OCI-M2 (cell line): ENCODE data around the gene CHAF1A.

Source experiments
- DNase-seq: peaks from one replicate; lab custom pipeline; 2025; ENCODE audit not compliant: unreplicated experiment; lab: John Stamatoyannopoulos, UW

CHAF1A gene

DNA sequence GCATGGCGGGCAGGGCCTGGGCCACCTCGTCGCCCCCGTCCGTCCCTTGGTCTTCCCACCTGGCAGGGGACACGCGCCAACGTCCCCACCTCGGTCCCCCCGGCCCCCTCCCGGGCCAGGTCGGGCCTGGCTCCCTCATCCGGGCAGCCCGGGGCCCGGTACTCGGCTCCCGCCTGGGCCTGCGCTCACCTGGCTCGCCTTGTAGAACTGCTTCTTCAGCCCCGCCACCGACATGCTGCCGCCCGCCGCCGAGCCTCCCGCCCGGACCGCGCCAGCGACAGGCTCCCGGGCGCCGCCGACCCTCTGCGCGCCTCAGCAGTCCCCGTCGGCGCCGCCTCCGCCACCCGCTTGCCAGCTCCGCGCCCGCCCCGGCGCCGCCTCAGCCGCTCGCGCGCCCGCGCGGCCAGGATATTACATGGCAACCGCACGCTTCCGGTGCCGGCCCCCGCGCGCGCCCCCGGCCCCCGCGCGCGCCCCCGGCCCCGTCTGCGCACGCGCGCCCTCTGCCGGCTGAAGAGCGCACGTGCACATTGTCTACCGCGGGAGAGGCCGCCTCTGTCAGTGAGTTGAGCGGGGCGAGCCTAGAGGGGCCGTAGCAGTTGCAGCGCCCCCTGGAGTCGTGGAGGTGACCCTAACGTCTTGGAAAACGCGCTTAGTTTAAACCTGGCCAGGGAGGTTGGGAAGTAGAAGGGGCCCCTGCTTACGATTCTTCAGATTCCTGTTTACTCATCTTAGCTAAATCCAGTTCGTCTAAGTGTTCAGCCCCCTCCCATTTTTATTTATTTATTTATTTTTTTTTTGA is 2.1 kb upstream of the CHAF1A start, which contains the start of gene SH3GL1:
SH3GL1 (minus strand) TSS at position 413 of the 802 bp plus-strand sequence; CDS start at position 234, 179 bp downstream.
- peak; percentile 47 for DNase-seq

DNA sequence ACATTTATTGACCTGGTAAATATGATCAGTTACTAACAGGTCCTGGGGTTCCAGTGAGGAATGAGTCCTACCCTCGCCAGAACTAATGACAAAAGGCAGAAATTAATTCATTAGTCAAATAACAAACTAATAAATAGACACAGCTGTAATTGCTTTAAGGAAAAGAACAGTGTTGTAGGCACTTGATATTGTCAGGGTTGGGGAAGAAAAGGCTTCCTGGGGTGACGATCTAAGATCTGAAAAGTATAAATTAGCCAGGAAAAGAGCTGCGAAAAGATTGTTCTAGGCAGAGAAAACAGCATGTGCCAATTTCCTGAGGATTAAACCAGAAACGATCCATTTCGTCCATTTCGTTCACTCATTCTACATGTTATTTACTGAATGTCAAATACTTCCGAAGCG is 670 bp upstream of the CHAF1A start:
- DNase-seq = no peak

DNA sequence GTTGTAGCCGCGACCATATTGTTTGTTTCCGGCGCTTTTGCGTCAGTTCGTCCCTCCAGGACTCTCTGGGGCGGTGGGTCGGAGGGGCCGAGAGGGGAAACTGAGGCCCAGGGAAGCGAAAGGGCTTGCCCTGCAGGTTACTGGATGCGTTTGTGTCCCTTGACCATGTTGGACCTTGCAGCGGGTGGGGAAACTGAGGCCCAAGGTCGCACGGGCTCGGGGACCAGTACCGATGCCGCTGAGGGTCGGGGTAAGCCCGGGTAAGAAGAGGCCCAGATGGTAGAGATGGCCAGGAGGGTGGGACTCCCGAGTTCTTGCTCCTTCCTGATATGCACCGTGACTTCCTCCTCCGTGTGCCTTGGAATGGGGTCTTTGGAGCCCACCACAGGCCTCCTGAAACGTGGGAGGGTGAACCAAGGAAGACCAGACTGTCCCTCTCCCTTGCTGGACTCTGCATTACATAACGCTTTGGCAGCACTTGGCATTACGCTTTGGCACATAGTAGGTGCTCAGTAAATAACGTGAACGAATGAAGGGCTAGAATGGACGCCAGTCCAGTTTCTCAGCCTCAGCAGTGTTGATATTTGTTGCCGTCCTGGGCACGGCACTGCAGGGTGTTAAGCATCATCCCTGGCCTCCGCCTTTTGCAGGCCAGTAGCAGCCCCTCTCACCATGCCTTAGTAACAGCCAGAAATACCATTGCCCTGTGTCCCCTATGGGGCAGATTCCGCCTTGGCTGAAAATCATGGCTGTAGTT is 743 bp downstream of the CHAF1A start:
- no peak for DNase-seq

DNA sequence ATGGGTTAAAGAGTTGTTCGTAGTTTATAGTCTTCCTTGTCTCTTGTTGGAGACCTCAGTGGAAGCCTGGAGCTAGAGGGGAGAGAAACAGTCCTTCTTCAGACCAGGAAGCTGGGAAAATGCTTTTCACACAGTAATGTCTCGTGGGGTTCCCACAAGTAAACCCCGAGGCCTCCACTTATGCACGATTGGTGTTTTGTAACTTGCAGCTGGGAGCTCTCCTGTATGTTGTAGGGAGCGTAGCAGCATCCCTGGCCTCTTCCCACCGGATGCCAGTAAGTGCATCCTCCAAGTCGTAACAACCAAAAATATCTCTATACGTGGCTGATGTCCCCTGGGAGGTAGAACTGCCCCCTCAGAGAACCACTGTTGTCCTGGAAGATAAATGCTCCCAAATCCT is 3.5 kb downstream of the CHAF1A start:
- no peak for DNase-seq

DNA sequence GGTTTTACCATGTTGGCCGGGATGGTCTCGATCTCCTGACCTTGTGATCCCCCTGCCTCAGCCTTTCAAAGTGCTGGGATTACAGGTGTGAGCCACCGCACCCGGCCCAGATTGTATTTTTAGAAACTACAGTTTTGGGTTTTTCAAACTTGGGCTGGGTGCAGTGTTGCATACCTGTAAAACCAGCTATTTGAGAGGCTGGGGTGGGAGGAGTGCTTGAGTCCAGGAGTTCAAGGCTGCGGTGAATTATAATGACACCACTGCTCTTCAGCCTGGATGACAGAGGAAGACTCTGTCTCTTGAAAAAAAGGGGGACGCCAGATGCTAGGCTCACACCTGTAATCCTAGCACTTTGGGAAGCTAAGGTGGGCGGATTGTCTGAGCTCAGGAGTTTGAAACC is 4.2 kb downstream of the CHAF1A start:
- no peak for DNase-seq

DNA sequence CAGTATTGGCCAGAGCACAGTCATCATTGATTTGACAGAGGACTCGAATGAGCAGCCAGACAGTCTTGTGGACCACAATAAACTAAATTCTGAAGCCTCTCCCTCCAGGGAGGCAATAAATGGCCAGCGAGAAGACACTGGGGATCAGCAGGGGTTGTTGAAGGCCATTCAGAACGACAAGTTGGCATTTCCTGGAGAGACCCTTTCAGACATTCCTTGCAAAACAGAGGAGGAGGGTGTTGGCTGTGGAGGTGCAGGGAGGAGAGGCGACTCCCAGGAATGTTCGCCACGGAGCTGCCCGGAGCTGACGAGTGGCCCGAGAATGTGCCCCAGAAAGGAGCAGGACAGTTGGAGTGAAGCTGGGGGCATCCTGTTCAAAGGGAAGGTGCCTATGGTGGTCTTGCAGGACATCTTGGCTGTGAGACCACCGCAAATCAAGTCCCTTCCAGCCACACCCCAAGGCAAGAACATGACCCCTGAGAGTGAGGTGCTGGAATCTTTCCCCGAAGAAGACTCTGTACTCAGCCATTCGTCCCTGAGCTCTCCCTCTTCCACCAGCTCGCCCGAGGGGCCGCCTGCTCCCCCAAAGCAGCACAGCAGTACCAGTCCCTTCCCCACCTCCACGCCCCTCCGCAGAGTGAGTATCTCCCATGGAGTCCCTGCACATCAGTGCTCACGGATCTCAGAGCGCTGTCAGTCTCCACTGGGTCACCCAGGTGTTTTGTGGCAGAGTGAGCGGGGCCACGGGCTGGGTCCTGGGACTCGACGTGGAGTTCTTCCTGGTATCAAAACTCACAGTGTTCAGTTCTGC is 6.9 kb downstream of the CHAF1A start:
- DNase-seq = no peak

DNA sequence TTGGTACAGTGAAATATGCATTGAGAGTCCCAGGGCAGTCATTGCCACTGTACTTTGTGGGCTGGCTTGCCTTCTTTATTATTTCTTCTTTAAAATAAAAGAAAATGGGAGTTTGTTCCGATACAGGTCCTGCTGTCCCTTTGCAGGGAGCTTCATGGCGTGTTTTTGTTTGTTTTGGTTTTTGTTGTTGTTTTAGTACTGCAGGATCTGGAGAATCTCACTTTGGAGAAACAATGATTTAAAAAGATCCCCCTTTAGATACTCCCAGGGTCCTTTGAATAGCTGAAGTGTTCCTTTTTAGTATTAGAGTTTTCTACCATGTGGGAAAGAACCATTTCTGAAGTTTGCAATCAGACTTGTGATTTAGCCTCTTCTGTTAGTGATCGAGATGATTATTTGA is 11.1 kb downstream of the CHAF1A start:
- DNase-seq = no peak

DNA sequence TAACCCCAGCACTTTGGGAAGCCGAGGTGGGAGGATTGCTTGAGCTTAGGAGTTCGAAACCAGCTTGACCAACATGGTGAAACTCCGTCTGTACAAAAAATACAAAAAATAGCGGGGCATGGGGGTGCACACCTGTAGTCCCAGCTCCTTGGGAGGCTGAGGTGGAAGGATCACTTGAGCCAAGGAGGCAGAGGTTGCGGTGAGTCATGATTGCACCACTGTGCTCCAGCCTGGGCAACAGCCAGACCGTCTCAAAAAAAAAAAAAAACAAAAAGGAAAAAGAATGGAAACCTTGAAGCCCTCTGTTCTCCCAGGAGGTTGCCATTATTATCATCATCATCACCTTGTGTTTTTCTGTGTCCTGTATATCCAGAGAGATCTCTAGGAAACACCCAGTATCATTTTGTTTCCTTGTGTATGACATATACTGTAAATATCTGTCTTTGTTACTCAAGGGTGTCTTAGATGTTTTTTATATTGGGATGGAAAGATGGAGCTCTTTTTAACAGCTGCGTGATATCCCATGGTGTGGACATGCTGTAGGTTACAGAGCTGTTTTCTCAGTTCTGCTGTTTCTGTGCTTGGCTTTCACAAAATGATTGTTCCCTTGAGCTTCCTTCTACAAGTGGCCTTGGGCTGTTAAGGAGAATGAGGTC is 11.8 kb downstream of the CHAF1A start:
- DNase-seq = no peak

DNA sequence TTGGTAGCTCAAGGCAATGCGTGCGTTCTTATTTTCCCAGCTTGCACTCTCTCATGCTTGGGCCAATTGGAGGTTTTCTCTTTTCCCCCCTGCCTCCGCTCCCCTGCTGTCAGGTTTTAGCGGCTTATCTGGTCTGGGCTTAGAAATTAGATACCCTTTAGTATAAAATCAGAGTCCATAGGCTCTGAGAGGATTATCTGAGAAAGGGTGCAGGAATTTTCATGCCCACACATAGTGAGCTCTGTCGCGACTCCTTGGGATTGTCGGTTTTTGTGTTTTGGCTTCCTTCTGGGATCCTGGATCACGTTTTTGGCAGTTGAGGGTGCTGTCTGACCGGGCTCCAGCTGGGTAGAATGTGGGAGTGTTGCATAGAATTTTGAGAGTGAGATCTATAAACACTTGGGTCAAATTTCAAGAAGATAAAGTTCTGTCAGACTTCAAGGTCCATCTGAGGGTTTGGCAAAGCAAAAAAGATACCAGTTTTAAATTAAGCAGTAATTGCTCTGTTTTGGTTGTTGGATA is 12.4 kb downstream of the CHAF1A start:
- DNase-seq = no peak

DNA sequence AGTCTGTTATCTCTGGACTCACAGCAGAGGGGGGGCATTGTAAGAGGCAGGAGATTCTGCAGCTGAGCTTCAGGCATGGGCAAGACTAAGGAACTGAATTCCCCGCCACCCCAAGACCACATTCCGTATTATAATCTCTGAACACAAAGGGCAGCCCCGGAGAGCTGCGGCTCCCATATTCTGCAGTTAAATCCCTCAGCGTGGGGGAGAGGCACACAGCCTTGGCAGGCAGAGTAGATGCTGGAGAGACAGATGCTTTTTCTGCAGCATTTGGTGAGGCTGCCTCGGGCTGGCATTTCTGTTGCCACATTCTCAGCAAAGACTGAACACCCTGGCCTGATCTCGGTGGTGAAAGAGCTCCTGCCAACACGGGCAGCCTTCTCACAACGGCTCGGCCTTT is 12.9 kb downstream of the CHAF1A start:
- DNase-seq = no peak

DNA sequence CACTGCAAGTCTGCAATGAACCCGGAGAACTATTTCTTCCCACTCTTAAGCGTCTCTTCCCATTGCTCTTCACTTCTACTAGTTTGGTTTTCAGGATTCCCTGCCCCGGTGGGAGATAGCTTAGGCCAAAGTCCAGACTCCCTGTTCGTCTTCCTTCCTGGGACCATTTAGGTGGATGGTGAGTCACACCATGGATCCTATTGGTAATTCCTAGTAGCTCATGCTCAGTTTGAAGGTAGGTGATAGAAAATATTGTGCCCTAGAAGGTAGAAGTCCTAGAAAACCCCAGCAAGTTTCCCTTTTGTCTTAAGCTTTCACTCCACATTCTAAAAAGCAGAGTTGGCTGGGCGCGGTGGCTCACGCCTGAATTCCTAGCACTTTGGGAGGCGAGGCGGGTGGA is 13.8 kb downstream of the CHAF1A start:
- DNase-seq = no peak

DNA sequence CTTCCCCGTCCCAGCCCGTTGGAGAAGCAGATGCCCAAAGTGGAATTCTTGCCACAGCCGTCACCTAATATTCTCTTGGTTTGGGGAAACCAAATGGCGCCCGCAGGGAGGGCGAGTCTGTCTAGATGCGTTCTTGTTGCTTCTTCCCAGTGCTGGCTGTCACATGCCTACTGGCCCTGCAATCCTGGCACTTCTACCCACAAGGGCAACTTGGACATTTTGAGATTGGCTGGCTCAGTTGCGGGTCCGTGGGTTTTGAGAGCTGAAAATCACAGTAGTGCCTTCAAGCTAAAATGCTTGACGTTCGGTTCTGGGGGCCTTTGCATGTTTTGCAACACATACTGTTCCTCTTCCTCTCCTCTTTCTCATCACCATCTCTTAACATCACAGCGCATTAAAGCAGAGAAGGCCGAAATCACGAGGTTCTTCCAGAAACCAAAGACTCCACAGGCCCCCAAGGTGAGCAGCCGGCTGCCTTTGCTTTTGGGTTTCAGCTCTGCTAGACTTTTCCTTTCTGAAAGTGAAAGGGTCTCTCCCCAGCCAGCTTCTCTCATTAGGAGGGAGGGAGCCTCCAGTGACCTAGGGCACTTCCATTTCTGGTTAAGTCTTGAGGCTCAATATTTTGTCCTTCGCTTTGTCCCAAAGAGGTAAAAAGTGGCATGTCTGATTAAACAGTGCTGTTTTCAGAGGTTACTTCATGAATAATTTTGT is 21.1 kb downstream of the CHAF1A start:
- DNase-seq = no peak

DNA sequence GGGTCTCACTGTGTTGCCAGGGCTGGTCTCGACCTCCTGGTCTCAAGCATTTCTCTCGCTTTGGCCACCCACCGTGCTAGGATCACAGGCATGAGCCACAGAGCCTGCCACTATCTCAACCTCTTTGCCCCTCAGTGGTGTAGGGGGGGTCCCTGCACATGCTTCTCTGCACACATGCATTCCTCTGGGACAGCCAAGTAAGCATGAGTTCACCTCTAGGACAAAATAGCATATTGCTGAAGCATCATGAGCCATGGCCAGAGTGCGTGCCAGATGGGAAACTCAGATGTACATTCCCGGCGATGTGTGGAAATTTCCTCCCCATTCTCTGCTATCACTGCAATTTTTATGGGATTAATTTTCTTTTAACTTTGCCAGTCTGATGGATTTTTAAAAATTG is 23.1 kb downstream of the CHAF1A start:
- DNase-seq = no peak

DNA sequence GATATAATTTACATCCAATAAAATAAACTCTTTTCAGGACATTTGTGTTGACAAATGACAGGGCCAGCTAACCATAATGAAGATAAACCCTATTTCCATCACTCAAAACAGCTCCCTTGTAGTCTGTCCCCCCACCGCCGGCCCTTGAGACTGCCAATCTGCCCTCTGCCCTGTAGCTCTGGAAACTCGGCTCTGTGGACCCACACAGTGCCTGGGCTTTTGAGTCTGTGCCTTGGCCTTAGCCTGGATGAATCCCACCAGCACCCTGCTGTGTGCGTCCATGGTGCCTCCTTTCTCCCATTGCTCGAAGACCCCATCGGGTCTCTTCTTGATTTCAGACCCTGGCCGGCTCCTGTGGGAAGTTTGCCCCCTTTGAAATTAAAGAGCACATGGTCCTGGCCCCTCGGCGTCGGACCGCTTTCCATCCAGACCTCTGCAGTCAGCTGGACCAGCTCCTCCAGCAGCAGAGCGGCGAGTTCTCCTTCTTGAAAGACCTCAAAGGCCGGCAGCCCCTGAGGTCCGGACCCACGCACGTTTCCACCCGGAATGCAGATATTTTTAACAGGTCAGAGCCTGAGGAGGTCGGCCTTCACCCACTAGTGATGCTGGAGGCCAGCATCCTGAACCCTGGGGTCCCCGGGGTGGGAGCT is 26.0 kb downstream of the CHAF1A start:
- no peak for DNase-seq

DNA sequence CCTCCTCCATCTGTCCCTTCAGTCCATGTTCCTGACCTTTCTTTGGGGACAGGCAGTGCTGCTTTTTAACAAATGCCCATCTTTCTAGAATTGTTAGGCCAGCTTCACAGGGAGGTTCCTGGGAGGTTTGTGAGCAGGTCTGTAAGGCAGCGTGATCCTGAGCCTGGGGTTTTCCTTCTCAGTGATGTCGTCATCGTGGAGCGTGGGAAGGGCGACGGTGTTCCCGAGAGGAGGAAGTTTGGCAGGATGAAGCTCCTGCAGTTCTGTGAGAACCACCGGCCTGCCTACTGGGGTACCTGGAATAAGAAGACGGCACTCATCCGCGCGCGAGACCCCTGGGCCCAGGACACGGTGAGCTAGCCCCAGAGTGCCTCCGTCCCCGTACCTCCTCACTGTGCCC is 26.8 kb downstream of the CHAF1A start:
- DNase-seq = no peak

DNA sequence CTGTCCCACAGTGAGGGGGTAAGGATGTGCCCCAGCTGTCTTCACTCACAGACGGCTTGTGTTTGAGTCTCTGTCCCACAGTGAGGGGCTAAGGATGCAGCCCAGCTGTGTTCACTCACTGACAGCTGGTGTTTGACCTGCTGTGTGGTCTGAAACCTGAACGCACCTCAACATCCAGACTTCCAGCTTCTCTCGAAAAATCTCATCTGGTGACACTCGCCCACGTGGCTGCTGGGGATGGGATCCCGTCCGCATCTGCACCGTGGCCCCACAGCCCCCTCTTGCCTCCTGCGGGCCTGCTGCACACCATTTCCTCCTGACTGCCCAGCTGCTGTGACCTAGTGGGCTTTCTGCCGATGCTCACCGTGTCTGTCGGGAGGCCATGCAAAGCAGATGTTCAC is 27.3 kb downstream of the CHAF1A start:
- DNase-seq = no peak

DNA sequence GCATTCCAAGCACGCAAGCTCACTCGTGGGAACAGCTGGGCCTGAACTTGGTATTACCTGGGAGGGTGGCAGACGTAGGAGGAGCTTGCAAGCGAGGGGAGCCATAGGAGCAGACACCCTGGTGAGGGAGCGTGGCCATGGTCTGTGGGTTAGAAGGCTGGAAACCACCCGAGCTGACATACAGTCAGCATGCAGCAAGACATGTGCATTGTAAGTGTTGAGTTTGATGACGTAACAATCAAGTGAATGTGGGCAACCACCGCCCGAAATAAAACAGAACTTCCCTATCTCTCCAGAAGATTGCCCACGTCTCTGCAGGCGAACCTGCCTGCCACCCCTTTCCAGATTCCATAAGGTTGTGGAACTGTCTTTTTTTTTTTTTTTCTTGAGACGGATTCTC is 28.3 kb downstream of the CHAF1A start:
- DNase-seq = no peak

DNA sequence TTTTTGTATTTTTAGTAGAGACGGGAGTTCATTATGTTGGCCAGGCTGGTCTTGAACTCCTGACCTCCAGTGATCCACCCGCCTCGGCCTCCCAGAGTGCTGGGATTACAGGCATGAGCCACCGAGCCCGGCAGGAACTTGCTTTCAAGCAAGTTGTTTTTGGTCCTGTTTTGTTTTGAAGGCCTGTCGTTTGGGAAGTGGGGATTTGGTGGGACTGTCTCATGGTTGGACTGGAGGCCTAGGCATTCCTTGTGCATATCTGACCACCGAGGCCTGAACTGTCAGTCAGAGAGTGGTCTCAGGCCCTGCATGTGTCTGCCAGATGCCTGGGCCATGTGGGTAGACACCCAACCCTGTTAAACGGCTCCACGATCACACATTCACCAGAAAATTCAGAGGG is 28.9 kb downstream of the CHAF1A start:
- DNase-seq = no peak

DNA sequence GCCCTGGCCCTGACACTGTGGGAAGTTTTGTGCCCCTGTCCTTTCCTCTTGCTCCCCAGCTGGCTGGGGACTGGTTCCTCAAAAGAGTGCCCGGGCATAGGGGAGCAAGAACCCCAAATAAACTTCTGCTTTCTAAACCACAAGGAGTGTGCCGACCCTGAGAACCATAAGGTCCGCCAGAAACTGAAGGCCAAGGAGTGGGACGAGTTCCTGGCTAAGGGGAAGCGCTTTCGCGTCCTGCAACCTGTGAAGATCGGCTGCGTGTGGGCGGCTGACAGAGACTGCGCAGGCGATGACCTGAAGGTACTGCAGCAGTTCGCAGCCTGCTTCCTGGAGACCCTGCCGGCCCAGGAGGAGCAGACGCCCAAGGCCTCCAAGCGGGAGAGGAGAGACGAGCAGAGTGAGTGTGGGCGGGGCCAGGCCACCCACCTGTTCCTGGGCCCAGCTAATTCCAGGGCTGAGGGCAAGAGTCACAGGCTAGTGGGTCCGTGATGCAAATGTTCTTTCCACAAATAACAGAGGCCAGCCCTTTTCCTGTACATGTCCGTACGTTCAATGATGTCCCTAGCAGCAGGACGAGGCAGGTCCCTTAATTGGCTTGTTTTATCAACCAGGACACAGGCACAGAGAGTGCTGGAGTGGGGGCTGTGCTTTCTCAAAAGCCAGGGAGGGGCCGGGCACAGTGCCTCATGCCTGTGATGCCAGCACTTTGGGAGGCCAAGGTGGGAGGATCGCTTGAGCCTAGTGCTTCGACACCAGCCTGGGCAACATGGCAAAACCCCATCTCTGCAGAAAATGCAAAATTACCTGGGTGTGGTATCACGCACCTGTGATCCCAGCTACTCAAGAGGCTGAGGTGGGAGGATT is 29.6 kb downstream of the CHAF1A start:
- DNase-seq = no peak
